Tongue (tissue), 2 donors: ENCODE data around the gene PRDM2. TPM values are rescaled to one million over a fixed set of nuclear protein-coding genes. Genes with fewer than 3 reads are reported as not detected.

ENCODE experiments used
- DNase-seq: peaks from one replicate; pipeline ENCODE4 v3.0.0-alpha.2; 2015
- total RNA-seq: library from RNA; depleted of rRNA; stranded (reverse); fragments of >200 nt; gene quantifications from one replicate; pipeline ENCODE4 v1.2.3, GENCODE V29; 2014

PRDM2 gene
- total RNA-seq, 1 donor from 2014 or later: 29.5 TPM

DNA sequence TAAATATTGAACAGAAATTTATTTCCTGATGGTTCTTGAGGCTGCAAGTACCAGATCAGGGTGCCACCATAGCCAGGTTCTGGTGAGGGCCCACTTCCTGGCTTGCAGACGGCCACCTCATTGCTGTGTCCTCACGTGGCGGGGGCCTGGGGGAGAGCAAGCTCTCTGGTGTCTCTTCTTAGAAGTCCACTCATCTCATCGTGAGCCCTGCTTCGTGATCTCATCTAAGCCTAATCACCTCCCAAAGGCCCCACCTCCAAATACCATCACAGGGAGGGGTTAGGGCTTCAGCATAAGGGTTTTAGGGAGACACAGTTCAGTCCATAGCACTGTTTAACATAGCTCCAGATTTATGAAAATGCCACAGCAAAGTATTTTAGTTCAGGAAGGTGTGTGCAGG, 119.7 kb downstream of the PRDM2 start:
- no peak for DNase-seq

DNA sequence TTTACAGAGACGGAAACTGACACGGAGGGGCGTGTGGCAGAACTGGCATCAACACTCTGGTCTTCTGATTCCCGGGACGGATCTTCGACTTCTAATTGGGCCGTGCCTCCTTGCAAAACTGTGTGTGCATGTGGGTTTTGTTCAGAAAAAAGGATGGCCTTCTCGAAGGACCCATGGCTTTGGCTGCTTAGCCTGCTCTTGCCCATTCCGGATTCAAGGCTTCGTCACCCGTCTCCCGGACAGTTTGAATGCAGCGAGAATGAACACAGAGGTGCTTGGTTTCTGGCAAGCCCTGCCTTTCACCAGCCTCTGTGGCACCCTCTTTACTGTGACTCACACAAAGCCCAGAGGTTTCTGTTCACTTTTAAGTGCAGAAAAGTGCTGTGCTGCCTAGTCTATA, 120.1 kb downstream of the PRDM2 start:
- no peak for DNase-seq

DNA sequence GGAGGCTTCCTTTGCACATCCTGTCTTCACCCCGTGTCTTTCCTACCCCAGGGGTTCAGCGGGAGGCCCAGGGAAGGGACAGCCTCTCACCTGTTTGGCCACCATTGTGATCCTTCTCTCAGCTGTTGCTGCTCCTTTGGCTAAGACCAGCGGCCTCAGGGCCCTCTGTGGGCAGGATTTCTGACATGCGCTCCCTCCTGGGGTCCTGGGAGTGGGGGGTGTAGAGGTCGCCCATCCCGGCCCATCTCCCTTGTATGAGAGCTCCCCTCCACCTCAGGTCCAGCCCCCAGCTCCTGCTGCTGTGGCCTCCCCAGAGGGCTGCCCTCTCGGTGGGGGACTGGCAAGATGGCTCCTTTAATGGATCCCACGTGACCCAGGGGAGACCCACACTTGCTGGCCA, 120.5 kb downstream of the PRDM2 start:
- DNase-seq: no peak

DNA sequence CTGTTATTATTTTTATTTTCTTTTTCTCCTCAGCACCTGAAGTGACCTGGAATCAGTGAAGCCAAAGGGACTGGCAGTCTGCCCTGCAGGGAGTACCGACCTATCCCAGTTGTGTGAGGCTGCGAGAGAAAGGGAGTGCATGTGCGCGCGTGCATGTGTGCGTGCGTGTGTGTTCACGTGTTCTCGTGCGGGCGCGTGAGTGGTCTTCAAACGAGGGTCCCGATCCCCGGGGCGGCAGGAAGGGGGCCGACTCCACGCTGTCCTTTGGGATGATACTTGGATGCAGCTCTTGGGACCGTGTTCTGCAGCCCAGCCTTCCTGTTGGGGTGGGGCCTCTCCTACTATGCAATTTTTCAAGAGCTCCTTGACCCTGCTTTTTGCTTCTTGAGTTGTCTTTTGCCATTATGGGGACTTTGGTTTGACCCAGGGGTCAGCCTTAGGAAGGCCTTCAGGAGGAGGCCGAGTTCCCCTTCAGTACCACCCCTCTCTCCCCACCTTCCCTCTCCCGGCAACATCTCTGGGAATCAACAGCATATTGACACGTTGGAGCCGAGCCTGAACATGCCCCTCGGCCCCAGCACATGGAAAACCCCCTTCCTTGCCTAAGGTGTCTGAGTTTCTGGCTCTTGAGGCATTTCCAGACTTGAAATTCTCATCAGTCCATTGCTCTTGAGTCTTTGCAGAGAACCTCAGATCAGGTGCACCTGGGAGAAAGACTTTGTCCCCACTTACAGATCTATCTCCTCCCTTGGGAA, 123.3 kb downstream of the PRDM2 start:
- no peak for DNase-seq

DNA sequence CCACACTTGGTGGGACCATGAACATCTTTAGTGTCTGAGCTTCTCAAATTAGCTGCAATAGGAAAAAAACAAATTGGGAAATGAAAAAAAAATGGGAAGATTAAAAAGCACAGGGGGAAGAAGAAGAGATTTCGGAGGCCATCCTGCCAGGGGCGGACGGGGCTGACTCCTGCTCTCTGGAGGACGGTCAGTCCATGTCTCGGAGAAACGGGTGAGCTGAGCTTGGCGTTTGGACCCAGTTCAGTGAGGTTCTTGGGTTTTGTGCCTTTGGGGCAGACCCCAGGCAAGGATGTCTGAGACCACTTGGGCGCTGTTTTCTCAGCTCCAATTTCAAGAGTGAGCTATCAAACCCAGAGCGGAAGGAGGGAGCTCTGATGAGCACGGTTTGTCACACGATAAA, 123.9 kb downstream of the PRDM2 start:
- DNase-seq: no peak

DNA sequence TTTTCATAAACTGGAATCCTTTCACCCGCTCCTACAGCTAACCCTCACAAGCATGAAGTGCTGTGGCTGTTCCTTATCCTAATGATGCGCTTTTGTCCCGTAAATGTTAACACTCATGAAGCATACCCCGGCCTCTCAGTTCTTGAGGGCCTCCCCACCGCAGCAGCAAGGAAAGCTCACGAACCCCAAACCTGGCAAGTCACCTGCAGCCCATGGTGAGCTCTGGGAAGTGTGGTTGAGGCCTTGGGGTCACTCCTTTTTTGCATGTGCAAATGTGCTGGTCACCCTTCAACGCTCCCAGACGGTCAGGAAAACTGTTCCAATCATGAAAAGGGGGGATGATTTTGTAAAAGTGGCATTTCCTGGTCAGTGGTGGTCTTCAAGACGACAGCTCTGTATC, 124.6 kb downstream of the PRDM2 start:
- no peak for DNase-seq

DNA sequence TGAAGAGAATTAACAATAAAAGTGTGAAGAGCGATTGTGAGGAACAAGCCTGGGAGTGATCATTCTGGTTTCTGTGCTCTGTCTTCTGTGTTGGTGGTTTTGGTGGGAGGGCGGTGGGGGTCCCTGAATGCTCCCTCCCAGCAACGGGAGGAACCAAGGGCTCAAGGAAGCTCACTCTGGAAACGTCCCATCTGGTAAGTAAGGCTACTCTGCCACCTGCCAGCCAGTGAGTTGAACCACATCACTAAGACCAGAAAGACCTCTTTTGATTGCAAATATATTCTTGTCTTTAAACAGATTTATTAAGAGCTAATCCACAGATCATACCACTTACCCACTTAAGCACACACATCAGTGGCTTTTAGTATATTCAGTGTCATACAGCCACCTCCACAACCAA, 125.0 kb downstream of the PRDM2 start:
- DNase-seq: no peak

DNA sequence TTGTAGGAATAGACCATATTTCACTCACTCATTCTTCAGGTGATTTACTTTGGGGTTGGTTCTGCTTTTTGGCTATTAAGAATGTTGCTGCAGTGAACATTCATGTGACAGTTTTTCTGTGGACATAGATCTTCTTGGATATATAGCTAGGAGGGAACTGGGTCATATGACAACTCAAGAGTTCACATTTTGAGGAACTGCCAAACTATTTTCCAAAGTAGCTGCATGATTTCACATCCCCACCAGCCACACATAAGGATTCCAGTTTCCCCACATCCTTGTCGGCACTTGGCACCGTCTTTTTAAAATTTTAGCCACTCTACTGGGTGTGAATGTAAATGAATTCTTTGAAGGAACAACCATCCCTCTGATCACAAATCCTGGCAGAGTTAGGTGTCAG, 126.0 kb downstream of the PRDM2 start:
- no peak for DNase-seq

DNA sequence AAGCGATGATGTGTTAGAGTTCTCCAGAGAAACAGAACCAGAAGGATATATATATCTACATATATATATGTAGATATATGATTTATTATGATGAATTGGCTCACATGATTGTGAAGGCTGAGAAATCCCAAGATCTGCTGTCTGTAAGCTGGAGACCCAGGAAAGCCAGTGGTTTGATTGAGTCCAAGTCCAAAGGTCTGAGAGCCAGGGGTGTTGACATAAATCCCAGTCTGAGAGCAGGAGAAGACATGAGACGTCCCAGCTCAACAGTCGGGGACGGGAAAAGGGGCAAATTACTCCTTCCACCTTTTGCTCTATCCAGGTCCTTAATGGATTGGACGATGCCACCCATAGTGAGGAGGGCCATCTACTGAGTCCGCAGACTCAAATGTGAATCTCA, 126.6 kb downstream of the PRDM2 start:
- DNase-seq: no peak

DNA sequence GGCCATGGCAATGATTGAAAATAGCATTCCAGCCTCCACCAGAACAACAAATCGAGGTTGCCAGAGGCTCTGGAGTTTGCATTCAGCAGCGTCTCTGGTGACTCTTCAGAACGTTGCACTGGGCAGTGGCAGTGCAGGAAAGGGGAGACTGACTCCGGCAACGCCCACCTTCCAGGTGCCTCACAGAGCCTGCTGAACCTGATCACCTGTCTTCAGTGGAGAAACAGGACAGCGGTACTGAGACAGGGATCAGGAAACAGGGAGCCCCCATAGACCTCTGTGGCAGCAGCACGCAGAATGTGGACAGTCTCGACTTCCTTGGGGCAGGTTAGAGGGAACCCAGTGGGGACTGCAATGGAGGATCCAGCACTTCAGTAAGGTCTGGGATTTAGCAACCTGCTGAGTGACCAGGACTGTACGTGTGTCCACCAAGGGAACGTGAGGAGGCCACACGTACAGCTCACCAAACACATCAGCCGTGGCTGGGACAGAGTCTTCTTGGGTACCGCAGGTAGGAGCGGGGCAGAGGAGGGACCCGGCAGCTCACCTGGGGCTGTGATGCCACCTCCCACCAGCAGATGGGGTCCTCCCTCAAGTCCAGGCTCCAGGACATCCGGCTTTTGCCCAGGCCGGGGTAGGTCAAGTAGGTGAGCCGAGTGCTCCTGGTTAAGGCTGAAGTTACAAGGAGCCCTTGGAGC, 128.6 kb downstream of the PRDM2 start:
- DNase-seq: no peak

DNA sequence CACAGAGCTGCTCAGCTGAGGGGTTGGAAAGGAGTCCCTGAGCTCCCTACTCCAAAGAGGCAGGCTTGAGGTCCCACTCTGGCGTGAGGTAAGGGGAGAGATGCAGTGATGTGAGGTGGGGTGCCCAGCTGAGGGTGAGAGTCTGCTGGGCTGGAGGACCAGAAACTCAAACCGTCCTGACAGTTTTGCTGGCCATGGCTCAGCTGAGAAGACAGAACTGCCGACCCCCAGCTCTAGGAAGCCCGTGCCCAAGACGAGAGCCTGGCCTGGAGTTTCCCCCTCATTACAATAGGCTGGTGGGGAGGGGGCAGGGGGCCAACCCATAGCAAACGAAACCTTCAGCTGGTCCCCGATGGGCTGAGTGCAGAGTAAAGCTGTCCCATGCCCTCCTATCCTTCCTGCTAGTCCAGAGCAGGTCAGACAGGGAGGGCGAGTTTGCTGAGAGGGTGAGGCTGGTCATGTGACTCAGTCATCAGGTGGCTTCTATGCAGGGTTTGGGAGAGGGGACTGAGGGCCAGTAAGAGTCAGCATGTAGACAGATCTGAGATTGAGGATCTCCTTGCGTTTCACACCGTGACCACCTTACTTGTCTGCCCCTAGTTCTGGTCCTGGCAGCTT, 129.3 kb downstream of the PRDM2 start:
- no peak for DNase-seq

DNA sequence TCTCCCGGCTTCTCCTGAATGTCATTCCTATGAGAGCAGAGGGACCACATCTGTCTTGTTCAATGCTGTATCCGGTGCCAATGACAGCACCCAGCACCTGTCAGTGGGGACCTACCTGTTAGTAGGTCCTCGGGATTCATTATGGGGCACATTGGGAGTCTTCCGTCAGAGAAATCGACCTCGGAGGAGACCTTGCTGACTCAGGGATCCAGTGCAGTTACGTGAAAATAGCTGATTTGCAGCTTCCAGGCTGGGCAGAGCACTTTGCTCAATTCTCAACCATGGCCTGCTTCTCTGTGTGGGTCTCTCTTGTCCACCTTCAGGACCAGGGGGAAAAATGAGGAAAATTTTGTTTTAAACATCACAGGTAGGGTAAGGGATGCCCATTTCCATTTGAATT, 130.2 kb downstream of the PRDM2 start:
- DNase-seq: no peak

DNA sequence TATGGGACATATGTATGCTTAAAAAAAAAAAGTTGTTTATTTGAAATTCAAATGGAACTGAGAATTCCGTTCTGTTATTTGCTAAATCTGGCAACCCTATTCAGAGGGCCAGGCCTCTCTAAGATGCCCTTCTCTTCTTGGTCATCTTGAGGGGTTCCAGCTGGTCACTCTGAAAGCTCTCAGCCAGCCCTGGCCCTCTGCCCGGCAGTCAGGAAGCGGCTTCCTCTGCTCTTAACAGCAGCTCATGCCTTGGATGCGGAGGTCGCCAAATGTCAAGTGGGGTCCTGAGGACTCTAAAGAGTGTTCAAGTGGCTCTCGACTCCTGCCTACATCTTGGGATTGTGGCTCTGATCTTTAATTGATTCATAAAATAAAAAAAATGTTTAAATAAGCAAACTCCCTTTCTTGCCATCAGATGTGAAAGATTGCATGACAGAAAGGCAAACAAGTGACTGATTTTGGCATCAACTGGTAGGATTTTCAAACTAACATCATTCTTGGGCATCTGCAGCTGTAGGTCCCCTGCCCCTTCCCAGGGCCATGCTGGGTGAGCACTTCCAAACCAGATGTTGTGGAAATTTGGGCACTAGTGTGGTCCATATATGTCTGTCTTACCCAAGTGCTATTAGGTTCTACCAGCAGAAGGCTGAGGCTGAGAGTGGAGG, 130.8 kb downstream of the PRDM2 start:
- DNase-seq: peak; percentile 46

DNA sequence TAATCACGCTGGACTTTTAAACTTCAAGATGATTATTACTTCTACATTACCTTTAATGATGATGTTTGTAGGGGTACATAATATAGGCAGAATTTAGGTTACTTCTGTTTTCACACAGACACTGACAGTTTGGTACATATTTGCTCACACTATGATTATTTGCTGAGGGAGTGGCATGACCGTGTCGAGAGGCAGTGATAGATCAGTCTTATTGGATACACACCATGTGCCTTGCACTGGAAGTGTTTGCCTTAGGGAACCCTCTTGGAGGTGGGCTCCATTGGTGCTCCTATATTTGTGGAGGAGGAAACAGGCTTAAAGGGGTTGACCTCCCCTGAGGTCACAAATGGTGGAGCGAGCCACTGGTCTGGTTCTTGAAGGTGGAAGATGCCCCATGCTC, 132.1 kb downstream of the PRDM2 start:
- no peak for DNase-seq

DNA sequence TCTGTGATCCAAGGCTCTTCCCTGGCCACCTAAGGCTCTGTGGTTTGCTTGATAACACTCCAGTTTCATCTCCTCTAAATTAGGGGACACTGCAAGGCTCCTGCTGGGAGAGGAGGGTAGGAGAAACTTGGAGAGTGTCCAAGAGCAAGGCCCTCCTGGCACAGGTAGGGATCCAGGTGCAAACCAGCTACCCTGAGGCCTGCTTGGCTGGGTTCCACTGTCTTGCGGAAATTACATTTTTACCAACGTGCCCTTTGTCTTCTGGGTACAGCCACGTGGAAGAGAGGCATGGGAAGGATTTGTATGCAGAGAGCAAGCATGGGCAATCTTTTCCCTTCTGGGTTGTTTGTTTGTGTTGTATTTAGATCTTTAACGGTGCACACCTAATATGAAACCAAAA, 132.5 kb downstream of the PRDM2 start:
- no peak for DNase-seq

DNA sequence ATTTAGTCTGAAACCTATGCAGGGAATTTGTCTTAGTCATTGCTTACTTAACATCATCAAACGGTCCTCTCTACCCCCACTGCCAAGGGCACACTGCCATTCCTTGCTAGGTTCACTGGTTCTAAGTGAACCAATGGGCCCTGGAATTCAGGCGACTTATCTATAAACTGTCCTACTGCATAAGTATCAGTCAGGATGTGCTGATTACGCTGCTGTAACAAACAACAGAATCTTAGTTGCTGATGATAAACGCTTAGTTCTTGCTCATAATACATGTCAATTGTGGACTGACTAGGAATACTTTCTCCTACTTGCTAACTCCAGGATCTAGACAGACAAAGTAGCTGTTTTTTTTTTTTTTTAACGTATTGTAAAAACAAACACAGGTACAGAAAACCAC, 136.1 kb downstream of the PRDM2 start:
- DNase-seq: no peak

DNA sequence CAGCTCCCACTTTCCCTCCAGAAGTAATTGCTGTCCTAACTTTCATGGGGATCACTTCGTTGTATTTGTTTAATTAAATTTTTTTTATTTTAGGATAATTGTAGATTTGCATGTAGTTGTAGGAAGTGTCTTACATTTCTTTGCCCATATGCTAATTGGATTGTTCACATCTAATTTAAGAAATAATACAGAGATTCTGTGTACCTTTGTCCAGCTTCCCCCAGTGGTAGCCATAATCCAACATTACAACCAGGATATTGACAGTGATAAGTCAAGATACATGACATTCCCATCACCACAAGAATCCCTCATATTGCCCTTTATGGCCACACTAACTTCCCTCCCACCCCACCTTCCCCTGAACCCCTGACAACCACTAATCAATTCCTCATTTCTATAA, 136.6 kb downstream of the PRDM2 start:
- no peak for DNase-seq

DNA sequence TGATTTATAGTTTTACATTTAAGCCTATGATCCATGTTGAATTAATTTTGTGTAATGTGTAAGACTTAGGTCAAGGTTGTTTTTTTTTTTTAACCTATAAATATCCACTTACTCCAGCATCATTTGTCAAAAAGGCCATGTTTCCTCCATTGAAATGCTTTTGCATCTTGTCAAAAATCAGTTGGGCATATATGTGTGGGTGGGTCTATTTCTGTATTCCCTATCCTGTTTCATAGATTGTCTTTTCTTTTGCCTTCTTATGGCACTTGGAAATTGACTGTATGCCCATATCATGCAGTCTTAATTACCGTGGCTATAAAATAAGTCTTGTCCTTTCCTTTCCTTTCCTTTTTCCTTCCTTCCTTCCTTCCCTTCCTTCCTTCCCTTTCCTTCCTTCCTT, 138.2 kb downstream of the PRDM2 start:
- no peak for DNase-seq

DNA sequence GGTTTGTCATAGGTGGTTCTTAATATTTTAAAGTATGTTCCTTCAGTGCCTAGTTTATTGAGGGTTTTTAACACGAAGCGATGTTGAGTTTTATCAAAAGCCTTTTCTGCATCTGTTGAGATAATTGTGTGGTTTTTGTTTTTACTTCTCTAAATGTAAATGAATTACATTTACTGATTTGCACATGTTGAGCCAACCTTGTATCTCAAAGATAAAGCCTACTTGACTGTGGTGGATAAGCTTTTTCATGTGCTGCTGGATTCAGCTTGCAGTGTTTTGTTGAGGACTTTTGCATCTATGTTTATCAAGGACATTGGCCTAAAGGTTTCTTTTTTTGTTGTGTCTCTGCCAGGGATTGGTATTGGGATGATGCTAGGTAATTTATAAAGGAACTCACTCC, 142.5 kb downstream of the PRDM2 start:
- DNase-seq: no peak

DNA sequence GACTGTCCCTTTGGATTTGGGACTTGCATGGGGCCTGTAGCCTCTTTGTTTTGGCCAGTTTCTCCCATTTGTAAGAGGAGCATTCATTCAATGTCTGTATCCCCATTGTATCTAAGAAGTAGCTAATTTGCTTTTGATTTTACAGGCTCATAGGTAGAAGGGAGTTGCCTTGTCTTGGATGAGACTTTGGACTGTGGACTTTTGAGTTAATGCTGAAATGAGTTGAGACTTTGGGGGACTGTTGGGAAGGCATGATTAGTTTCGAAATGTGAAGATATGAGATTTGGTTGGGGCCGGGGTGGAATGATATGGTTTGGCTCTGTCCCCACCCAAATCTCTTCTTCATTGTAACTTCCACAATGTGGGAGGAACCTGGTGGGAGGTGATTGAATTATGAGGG, 151.7 kb downstream of the PRDM2 start:
- no peak for DNase-seq

DNA sequence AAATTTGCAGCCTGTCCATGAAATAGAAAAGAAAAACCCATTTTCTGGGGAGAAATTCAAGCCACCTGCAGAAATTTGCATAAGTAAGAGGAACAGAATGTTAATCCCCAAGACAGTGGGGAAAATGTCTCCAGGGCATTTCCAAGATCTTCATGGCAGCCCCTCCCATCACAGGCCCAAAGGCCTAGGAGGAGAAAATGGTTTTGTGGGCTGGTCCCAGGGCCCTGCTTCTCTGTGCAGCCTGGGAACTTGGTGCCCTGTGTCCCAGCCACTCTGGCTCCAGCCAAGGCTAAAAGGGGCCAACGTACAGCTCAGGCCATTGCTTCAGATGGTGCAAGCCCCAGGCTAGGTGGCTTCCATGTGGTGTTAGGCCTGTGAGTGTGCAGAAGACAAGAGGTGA, 155.6 kb downstream of the PRDM2 start:
- no peak for DNase-seq

DNA sequence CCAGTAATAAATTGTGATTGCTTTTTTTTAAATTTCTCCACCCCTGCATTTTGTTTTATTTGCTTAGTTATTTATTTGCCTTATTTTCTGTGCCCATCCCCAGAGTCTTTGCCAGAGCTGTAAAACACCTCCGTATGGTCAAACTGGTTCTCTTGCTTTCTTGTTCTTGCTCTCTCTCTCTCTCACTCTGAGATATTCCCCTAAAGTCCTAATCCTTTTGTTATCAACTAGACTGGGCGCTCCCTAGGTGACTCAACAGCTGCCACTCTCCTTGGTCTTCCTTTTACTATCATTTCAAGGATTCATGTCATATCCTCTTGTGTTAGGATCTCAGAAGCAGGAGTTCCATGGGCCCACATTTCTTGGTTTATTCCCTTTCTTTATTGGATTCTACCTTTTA, 160.0 kb downstream of the PRDM2 start:
- no peak for DNase-seq

DNA sequence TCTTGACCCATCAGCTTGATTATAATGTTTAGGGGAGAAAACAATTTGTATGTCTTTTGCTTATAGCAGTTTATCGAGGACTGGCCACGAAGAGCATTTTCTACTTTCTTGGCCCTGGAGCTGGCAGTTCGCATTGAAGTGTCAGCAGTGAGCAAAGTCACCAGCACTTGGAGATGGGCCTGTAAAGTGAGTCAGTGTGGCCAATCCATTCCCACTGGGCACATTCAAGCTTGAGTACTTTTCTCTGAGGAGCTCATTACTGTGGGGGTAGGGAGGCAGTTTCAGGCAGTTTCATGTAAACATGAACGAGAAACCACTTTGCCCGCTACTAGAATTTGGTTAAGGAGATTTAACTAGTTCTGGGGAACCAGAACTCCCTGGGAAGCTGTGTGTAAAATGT, 164.8 kb downstream of the PRDM2 start:
- DNase-seq: peak; percentile 51
